ENCODE data around the gene CUL3.

DNA sequence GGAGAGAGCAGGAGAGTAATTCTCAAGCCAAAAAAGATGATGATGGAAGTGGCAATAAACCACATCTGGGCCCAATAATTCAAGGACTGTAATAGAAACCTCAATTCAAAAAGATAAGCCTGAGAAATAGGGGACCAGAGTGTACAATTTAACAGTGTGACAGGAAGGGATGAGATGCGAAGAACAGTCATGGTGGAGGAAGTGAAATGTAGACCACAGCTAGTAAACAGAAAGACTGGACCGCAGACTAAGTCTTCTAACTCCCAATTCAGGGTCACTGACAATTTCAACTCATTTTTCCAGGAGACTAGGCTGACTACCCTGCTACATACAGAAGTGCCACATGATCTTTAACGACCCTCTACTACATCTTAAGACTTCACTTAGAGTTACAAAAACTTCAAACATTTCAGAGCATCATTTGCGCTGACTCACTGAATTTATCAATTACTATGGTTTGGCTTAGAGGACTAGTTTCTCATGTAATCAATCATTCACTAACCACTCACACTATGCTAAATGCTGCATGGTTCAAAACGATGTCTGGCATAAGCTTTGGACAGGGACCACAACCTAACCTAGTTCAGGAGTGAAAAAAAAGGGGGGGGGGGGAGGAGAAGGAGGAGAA is 9.0 kb downstream of the CUL3 start:
- TF ChIP-seq POLR2AphosphoS5 (IDR thresholded peaks at IDR 0.05) (no peak), POLR2A (IDR thresholded peaks at IDR 0.05) (no peak)
